Midbrain (tissue), 1 donor: ENCODE measurements around the gene NAA38.
"Not testable (repeated sequence)": the region's sequence is repeated elsewhere in the genome, so short reads cannot be mapped to it uniquely, and the experiment has no call there.

Experiments used
- DNase-seq: peaks from one replicate; lab custom pipeline; 2025; lab: John Stamatoyannopoulos, UW

The NAA38 gene

DNA sequence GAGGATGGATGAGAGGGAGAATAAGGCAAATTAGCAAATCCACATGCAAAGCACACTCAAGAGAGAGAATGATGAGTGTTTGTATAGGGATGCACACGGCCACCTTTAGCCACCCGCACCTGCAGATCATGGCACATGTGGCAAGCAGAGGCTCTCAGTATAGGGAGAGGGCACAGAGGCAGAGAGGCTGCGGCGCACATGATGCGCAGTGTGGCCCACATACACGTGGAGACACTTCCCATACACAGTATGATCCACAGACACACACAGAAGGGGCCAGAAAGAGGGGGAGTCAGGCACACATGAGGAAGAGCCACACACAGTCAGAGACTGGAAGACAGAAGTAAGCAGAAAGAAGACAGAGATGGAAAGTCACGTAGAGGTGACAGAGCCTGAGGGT lies 24.7 kb upstream of the NAA38 start:
- no peak for DNase-seq

DNA sequence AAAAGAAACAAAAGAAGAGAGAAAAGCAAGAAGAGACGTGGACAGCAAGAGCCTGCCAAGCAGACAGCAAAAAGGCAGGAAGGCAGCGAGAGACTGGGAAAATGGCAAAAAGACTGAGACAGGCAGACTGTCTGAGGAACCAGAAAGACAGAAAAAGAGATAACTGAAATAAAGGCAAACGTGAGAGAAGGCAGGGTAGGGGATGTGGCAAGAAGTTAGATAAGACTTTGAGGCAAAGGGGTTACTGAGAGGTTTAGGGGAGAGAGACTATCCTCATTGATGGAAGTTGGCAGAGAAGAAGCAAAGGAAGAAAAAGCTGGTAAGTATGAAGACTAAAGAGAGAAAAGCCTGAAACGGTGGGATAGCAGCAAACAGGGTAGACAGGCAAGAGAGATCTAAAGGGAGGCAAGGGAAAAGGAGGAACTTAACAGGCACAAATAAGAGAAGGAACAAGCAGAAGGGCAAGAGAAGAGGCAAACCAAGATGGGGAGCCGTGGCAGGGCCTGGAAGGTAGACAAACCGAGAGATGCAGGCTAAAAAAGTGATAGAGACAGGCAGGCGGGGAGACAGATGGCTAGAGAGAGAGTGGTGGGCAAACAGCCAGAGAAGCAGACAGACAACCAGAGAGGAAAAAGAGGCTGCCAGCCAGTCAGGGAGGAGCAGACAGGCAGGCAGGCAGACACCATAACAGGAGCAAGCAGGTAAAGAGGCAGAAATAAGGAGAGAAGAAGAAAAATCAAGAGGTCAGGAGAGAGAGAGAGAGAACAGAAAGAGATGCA lies 24.1 kb upstream of the NAA38 start:
- no peak for DNase-seq

DNA sequence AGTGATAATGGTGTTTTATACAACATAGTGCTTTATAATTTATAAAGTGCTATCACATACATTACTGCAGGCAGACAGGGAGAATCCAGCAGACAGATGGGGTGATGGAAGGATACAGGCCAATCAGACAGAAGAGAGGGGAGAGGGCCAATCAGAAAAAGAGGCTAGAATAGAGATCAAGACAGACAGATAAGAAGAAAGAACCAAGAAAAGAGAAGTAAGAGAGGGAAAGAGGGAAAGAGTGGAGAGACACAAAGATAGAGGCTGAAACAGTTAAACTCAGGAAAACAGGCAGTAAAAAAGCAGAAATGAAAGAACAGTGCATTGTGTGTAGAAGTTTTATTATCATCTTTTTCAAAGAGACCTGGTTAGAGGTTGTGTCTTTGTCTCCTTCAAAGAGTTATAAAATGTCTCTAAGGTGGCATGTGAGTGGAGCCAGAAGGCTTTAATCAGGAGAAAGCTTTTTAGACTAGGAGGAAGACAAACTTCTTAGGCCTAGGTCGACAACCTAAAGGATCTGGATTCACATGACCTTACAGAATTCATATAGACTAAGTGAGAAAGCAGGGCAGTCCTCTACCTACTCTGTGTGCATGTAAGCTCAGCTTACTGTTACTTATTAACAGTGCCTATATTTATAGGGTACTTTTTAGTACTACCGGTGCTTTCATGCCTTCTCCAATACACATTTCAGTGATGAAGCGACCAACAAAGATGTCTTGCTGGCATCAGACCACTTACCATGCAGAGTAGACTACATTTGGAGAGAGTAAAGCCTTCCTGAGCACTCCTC lies 22.9 kb upstream of the NAA38 start:
- DNase-seq: no peak

DNA sequence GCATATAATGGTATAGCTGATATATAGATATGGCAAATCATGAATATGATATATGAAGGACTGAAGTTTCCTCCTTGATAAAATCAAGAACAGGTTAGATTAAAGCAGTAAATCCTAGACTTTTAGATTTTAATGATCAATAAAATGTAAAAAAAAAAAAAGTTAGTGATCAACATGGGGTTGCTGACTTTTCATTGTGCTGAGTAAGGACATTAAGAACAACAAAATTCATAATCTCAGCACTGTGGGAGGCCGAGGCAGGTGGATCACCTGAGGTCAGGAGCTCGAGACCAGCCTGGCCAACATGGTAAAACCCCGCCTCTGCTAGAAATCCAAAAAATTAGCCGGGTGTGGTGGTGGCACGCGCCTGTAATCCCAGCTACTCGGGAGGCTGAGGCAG lies 20.9 kb upstream of the NAA38 start:
- no peak for DNase-seq

DNA sequence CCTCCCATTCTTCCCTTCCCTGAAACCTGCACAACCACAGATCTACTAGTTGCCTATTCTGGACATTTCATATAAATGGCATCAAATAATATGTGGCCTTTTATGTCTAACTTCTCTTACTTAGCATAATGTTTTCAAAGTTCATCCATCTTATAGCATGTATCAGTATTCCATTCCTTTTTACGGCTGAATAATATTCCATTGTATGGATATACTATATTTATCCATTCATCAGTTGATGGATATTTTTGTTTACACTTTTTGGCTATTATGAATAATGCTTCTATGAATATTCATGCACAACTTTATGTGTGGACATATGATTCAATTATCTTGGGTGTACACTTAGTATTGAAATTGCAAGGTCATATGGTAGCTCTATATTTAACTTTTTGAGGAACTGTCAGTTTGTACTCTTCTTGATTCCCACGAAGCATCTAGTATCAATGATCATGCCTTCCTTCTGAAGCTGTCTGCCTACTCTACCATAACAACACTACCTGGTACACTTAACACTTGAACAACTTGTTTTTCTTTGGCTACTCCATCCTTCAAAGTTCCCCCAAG lies 18.5 kb upstream of the NAA38 start:
- no peak for DNase-seq

DNA sequence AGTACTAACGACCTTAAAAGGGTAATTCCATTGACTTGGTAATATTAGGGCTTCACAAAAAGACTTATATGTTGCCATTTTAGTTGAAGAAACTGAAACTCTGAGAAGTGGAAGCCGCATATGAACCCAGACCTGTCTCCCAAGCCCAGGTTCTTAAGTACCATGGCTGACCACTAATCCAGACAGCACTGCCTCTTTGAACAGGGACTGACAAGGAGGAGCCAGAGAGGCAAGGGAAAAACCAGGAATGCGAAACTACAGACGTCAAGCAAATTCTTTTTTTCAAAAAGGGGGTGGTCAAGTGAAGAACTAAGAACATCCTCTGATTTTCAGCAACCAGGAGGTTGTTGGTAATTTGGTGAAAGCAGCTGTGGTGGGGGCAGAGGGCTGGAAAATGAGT lies 15.7 kb upstream of the NAA38 start:
- no peak for DNase-seq

DNA sequence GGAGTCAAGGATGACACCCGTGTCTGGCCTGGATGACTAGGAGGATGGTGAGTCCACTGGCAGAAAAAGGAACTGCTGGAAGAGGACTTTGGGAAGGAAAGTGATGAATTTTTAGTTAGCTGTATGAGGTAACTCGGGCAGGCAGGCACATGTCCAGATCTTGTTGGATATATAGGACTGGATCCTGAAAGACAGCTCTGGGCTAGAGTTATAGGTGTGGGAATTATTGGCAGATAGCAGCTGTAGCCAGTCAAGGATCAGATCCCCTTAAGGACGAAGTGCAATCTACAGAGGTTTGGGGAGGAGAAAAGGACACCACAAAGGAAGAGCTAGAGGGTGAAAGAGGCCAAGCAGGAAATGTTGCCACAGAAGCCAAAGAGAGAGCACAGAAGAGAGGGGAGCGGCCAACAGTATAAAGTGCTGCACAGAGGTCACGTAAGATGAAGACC lies 10.5 kb upstream of the NAA38 start:
- no peak for DNase-seq

DNA sequence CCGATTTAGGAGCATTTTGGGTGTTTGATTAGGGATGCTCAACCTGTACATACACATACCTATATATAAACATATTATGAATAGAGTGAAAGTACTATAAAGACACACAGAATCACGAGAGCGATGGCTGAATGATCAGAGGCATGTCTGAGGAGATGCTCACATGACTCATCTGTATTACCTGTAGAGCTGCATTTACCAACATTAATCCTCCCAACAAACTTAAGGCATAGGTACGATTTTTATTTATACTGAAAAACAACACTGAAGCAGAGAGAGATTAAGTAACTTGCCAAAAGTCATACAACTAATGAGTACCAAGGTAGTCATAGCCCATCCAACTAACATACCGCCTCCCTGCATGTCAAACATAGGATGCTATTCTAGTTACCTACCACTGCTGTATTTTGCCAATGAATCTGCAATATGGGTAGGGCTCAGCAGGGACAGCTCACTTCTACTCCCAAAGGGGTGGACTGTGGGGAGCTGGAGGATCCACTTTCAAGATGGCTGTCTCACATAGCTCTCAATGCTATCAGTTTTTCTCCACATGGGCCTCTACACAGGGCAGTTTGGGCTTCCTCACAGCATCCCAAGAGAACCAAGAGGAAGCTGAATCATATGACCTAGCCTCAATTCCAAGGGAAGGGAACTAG lies 7.8 kb upstream of the NAA38 start:
- no peak for DNase-seq

DNA sequence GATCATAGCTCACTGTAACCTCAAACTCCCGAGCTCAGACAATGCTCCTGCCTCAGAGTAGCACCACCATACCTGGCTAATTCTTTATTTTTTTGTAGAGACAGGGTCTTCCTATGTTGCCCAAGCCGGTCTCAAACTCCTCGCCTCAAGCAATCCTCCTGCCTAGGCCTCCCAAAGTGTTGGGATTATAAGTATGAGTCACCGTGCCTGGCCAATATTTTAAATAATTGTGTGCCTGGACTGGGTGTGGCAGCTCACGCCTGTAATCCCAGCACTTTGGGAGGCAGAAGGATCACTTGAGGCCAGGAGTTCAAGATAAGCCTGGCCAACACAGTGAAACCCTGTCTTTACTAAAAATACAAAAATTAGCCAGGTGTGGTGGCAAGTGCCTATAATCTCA lies 7.0 kb upstream of the NAA38 start:
- not testable (repeated sequence) for DNase-seq

DNA sequence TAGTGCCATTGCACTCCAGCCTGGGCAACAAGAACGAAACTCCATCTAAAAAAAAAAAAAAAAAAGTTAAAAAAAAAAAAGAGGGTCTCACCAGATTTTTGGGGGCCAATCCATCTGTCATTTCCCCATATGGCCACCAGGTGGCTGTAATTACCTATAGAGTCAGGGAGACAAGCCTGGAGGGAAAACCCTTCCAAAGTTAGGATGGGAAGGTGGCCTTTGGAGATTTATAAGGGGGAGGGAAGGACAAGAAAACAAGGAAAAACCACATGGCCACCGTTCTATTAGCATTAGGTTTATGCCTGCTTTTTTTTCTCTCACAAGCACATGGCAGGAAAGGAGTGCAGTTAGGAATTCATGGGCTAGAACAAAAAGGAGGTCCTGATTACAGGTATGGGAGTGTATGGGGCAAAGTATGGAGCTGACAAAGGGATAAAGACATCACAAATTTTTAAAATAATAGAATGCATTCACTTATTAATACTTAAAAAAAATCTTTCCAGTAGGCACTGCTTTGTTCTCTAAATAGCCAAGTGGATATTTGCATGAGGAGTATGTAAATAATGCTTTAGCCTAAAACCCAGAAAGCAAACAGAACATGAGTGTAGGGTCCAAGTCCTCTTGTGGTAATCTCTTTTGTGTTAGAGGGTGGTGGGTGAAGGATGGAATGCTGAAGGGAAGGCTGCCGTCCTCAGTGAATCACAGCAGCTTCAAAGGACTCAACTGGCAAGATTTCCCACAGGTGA lies 5.5 kb upstream of the NAA38 start:
- DNase-seq: peak; percentile 56

DNA sequence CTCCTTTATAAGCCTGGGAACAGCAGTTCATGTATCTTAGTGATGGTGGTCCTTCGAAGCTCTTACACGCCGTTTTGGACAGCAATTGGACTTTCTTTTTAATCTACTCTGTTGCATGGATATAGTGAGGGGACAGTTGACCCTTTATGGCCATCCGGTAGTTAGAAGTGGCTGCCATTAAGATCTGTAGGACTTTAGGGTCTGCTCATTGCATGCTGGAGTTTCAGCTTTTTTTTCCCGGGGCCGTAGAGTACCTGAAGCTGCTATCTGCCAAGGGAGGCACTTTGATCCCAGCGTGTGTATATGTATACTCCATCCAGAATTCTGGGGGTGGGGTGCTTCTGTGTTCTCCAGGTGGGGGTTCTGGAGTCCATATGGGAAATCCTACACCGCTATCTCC lies 1.7 kb upstream of the NAA38 start:
- DNase-seq: no peak

DNA sequence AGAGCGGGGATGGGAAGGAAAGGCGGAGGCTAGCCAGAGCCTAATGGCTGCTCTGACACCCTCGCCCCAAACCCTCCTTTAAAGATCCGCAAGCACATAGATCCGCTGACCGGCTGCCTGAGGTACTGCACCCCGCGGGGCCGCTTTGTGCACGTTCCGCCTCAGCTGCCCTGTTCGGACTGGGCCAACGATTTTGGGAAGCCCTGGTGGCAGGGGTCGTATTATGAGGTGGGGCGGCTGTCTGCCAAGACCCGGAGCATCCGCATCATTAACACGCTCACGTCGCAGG lies 1.1 kb upstream of the NAA38 start:
- no peak for DNase-seq

DNA sequence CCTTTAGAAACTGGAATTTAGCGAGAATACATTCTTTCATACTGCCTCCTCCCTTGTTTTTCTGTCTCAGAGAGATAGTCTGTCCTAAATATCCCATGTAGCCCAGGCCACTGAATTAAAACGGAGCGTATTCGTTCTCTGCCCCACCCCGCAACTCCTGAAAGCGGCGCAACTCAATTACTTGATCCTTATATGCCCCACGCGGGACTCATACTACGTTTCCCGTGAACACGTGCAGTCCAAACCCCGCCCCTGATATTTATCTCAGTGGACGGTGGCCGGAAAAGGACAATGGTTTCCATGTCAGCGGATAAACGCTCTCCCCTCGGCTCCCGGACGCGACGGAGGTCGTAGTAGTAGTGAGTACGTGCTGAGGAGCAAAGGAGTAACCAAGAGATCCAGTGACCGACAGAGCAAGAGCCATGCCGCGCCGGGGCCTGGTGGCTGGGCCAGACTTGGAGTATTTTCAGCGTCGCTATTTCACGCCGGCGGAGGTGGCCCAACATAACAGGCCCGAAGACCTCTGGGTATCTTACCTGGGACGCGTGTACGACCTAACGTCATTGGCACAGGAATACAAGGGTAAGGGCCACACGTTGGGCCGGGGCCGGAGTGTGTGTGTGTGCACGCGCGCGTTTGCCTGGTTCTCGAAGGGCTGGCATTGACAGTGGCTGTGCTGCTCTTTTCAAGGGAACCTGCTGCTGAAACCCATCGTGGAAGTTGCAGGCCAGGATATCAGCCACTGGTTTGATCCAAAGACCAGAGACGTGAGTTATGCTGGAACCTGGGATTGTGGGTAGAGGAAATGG lies 558 bp upstream of the NAA38 start, which contains the start of gene CYB5D1:
TSS of gene CYB5D1 (plus strand) at position 291 of the 809 bp plus-strand sequence. CDS start at position 423, 132 bp downstream.
- peak; percentile 97 for DNase-seq

DNA sequence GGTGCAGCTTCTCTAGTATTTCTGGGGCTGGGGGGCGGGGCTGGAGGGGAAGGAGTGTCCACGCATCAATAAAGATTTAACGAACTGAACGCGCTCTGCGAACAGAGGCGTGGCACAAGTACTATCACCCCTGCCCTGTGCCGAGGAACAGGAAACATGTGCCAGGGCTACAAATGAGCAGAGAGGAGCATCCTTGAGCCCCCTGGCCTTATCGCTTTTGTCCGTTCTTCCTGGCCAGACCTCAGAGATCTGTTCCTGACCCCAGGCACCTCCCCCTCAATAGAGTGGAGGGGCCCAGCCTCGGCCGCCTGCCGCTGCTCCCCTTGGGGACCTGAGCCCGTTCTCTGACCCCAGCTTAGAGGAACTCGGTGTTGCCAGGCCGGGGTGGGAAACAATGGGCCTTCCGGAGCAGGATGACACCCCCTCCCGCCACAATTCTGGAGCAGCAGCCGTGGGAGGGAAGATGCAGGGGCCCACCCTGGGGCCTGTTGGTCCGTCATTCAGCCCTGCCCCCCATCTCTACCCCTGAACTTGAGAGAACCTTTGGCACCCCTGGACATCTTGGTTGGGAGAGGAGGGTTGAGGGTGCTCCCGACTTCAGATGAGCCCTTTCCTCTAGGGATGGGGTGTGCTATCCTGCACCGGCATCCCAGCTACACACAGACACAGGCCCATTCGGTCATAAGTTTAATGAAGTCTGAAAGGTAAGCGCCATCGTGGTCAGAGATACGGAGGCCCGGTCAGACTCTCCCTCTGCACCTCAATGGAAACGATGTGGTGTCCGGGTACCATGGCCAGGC lies 1.1 kb downstream of the NAA38 start:
- no peak for DNase-seq

DNA sequence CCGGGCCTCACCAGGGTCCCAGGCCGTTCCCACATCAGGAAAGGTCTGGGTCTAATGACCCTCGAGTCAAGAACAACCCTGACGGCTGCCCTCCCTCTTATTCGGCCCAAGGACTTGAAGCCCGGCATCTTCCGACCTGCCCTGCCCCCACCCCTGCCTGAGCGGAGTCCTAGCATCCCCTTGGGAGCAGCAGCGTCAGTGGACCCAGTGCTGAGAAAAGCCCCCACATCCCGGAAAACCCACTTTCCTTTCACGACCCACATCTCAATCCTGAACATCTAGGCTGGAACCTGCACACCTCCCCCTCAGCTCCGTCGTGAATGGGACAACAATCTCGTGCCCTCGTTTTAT lies 1.7 kb downstream of the NAA38 start:
- no peak for DNase-seq

DNA sequence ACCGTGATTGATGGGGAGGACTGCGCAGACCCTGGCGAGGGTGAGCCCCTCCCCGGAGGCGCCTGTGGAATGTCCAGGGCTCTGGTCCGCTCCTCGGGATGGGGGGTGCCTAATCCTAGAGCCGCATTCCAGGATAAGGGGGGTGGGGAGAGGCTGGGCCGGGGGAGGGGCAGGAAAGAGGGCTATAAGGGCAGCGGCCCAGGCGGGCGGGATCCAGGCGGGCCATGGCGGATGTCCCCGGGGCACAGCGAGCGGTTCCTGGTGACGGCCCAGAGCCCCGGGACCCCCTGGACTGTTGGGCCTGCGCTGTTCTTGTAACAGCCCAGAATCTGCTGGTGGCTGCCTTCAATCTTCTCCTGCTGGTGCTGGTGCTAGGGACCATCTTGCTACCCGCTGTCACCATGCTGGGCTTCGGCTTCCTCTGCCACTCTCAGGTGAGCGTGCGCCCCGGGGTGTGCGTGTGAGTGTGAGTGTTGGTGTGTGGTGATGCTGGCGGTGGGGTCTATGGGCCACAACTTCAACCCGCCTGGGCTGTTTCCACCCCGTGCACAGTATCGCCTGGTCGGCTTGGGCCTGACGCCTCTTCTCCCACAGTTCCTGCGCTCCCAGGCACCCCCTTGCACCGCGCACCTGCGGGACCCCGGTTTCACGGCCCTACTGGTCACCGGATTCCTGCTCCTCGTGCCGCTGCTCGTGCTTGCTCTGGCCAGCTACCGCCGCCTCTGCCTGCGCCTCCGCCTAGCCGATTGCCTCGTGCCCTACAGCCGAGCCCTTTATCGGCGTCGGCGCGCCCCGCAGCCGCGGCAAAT lies 2.3 kb downstream of the NAA38 start, which contains the start of gene TMEM88:
TSS of gene TMEM88 (plus strand) at position 216 of the 809 bp plus-strand sequence. CDS start at position 225, 9 bp downstream.
- no peak for DNase-seq

DNA sequence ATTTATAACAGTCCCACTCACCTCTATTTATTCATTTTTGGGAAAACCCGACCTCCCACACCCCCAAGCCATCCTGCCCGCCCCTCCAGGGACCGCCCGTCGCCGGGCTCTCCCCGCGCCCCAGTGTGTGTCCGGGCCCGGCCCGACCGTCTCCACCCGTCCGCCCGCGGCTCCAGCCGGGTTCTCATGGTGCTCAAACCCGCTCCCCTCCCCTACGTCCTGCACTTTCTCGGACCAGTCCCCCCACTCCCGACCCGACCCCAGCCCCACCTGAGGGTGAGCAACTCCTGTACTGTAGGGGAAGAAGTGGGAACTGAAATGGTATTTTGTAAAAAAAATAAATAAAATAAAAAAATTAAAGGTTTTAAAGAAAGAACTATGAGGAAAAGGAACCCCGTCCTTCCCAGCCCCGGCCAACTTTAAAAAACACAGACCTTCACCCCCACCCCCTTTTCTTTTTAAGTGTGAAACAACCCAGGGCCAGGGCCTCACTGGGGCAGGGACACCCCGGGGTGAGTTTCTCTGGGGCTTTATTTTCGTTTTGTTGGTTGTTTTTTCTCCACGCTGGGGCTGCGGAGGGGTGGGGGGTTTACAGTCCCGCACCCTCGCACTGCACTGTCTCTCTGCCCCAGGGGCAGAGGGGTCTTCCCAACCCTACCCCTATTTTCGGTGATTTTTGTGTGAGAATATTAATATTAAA lies 3.1 kb downstream of the NAA38 start:
- DNase-seq: no peak

DNA sequence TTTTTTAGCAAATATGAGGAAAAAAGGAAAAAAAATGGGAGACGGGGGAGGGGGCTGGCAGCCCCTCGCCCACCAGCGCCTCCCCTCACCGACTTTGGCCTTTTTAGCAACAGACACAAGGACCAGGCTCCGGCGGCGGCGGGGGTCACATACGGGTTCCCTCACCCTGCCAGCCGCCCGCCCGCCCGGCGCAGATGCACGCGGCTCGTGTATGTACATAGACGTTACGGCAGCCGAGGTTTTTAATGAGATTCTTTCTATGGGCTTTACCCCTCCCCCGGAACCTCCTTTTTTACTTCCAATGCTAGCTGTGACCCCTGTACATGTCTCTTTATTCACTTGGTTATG lies 3.7 kb downstream of the NAA38 start:
- DNase-seq: no peak
